Vagina (tissue), 2 donors: ENCODE measurements around the gene JAKMIP1. TPM values are rescaled to one million over a fixed set of nuclear protein-coding genes. Genes with fewer than 3 reads are reported as not detected.

Experiments
- DNase-seq, 2 donors: peaks; one replicate each; pipeline ENCODE4 v3.0.0-alpha.2; 2017; ENCODE audit errors: extremely low spot score in 2 of 2
- H3K27ac ChIP-seq: fragments of 200-600 bp; sonication (generic); one replicate; pipeline ENCODE4 v1.5.1; 2019
- H3K27me3 ChIP-seq: fragments of 200-600 bp; sonication (generic); one replicate; pipeline ENCODE4 v1.5.1; 2019
- H3K36me3 ChIP-seq, 2 donors: fragments of 200-600 bp; sonication (generic); one replicate each; pipeline ENCODE4 v1.5.1; 2017 to 2019
- H3K4me1 ChIP-seq: fragments of 200-600 bp; sonication (generic); one replicate; pipeline ENCODE4 v1.5.1; 2019
- H3K4me3 ChIP-seq, 2 donors: fragments of 200-600 bp; sonication (generic); 1 replicate in 1 of 2; 2 replicates in 1 of 2; pipeline ENCODE4 v1.5.1; 2016 to 2019
- H3K9me3 ChIP-seq: fragments of 200-600 bp; sonication (generic); one replicate; pipeline ENCODE4 v1.5.1; 2019
- POLR2A ChIP-seq, 2 donors: fragments of 450-650 bp; IDR thresholded peaks; one replicate each; pipeline ENCODE4 v1.6.1; 2017; ENCODE audit warnings: antibody characterized with exemption in 2 of 2, mild to moderate bottlenecking in 2 of 2, moderate library complexity in 2 of 2
- POLR2AphosphoS5 ChIP-seq, 2 donors: sonication (generic); formaldehyde crosslinking; IDR thresholded peaks; one replicate each; pipeline ENCODE4 v1.9.0; 2017; ENCODE audit warnings: antibody characterized with exemption in 2 of 2, mild to moderate bottlenecking in 2 of 2, low read depth in 1 of 2; ENCODE audit not compliant: insufficient read depth in 1 of 2
- intact Hi-C: fragments of 100-400 bp; cut with DNase I; formaldehyde crosslinking; loops from one replicate; pipeline ENCODE4 v1.15.1; 2023
- total RNA-seq: library from RNA; depleted of rRNA; stranded (reverse); fragments of >200 nt; gene quantifications from one replicate; pipeline ENCODE4 v1.2.3, GENCODE V29; 2016
- TF ChIP-seq, protein P1 (sequence below), 3 experiments: fragments of 450-650 bp in 2 of 3; fragments of 200-600 bp in 1 of 3; sonication (generic) in 1 of 3; IDR thresholded peaks; one replicate each; pipeline ENCODE4 v1.5.1; 2017 to 2019; ENCODE audit warnings: antibody characterized with exemption in 3 of 3, mild to moderate bottlenecking in 2 of 3, moderate library complexity in 2 of 3

The JAKMIP1 gene
- total RNA-seq, 1 donor from 2014 or later, result 5.2 TPM

DNA sequence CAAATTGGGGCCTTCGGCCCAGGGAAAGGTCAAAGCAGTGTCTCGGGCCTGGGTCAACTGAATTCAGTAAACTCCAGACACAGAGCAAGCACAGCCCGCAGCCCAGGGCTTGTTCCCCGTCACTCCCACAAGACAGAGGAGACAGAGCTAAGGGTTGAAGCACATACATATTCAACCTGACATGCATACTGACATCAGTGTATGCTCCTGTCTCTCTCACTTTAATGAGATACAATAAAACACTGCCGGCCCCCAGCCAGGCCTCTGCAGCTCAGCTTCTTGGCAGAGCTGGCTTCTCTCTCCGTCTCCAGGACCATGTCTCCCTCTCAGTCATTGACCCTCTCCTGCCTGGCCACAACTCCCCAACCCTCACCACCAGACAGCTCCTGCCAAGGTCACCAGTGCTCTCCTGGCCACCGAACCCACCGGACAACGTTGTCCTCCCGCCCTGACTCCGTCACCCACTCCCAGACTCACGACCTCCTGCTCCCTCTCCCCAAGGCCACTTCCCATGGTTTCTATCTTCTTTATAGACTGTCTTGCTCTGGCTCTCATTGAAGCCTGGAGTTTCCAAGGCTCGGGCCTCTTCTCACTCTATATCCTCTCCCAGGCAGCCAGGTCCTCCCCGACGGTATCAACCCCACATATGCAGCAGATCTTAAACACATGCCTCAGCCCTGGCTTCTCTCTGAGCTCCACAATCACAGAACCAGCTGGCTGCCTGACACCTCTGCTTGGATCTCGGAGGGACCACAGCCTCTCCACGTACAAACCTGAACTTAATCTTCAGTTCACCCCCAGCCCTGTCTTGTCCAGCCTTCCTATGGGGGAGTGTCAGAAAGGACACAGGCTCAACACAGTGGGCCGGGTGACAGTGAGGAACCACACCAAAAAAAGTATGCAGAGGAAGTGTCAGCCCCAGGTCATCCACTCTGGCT is 114.4 kb downstream of the JAKMIP1 start:
- Histone ChIP-seq H3K4me1 (no peaks in the 10 kb centered on the region), H3K9me3 (no peaks in the 10 kb centered on the region), H3K27ac (no peak overlapping the region), H3K36me3 (no peaks in the 10 kb centered on the region), H3K27me3 (no peaks in the 10 kb centered on the region), H3K4me3 (no peak overlapping the region)
- TF ChIP-seq, protein P1, sequence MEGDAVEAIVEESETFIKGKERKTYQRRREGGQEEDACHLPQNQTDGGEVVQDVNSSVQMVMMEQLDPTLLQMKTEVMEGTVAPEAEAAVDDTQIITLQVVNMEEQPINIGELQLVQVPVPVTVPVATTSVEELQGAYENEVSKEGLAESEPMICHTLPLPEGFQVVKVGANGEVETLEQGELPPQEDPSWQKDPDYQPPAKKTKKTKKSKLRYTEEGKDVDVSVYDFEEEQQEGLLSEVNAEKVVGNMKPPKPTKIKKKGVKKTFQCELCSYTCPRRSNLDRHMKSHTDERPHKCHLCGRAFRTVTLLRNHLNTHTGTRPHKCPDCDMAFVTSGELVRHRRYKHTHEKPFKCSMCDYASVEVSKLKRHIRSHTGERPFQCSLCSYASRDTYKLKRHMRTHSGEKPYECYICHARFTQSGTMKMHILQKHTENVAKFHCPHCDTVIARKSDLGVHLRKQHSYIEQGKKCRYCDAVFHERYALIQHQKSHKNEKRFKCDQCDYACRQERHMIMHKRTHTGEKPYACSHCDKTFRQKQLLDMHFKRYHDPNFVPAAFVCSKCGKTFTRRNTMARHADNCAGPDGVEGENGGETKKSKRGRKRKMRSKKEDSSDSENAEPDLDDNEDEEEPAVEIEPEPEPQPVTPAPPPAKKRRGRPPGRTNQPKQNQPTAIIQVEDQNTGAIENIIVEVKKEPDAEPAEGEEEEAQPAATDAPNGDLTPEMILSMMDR (IDR thresholded peaks at IDR 0.05), result no peak
- TF ChIP-seq POLR2A (IDR thresholded peaks at IDR 0.05) (no peak), POLR2AphosphoS5 (IDR thresholded peaks at IDR 0.05; ENCODE audit: insufficient read depth in 1 of 2, low read depth in 1 of 2) (no peak)
- intact Hi-C loops, result no loop called here
- DNase-seq, result no peak

DNA sequence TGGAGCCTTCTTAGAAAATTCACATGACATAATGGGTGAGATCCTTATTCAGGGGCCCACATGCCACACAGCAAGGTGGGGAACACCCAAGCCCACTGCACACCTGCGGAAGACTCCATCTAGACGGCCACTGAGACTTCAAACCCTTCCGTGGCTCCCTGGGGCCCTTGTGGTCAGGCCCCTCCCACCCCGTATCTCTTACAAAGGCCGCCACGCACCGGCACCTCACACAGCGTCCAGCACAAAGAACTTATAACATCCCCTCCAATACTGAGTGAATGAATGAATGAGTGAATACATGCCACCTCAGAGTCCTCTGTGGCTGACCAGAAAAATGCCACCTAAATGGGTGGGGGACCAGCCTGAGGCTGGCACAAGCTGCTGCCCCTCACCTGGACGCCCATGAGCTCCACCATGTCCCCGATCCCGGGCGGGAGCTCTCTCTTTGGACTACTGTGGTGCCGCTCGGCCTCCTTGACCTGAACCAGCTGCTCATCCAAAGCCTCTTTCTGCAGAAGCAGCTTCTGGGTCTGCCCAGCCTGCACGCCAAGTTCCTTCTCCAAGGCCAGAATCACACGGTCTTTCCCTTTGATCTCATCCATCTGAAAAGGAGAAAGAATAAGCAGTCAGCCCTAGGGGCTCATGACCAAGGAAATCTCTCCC is 115.2 kb downstream of the JAKMIP1 start:
- H3K27ac ChIP-seq, result no peak overlapping the region
- no peaks in the 10 kb centered on the region for H3K4me1 ChIP-seq
- no peak overlapping the region for H3K4me3 ChIP-seq
- intact Hi-C loops, result no loop called here
- H3K36me3 ChIP-seq, result no peaks in the 10 kb centered on the region
- DNase-seq, result no peak
- H3K27me3 ChIP-seq, result no peaks in the 10 kb centered on the region
- TF ChIP-seq POLR2AphosphoS5 (IDR thresholded peaks at IDR 0.05; ENCODE audit: insufficient read depth in 1 of 2, low read depth in 1 of 2) (no peak), POLR2A (IDR thresholded peaks at IDR 0.05) (no peak)
- TF ChIP-seq, protein P1 (IDR thresholded peaks at IDR 0.05), result no peak
- no peaks in the 10 kb centered on the region for H3K9me3 ChIP-seq

DNA sequence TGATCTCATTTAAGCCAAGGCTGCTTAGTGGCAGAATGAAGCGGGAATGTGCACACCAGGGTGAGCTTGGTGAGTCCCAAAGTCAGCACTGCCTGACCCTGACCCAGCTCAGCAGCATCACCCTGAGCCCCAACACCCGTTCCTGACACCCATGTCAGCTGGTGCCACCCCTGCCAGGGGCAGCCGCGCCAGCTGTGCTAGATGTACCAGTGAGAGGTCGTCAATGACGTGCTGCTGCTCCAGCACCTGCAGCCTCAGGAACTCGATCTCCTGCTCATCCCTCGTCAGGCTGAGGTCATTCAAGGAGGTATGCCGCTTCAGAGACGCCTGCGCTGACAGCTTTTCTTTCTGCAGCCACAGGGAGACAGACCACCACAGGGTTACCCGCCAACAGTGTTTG is 120.4 kb downstream of the JAKMIP1 start:
- H3K27me3 ChIP-seq, result no peaks in the 10 kb centered on the region
- no peaks in the 10 kb centered on the region for H3K9me3 ChIP-seq
- no peaks in the 10 kb centered on the region for H3K36me3 ChIP-seq
- TF ChIP-seq POLR2AphosphoS5 (IDR thresholded peaks at IDR 0.05; ENCODE audit: insufficient read depth in 1 of 2, low read depth in 1 of 2) (no peak), POLR2A (IDR thresholded peaks at IDR 0.05) (no peak)
- TF ChIP-seq, protein P1 (IDR thresholded peaks at IDR 0.05), result no peak
- H3K4me1 ChIP-seq, result no peaks in the 10 kb centered on the region
- intact Hi-C loops, result no loop called here
- H3K4me3 ChIP-seq, result no peak overlapping the region
- DNase-seq, result no peak
- H3K27ac ChIP-seq, result no peak overlapping the region

DNA sequence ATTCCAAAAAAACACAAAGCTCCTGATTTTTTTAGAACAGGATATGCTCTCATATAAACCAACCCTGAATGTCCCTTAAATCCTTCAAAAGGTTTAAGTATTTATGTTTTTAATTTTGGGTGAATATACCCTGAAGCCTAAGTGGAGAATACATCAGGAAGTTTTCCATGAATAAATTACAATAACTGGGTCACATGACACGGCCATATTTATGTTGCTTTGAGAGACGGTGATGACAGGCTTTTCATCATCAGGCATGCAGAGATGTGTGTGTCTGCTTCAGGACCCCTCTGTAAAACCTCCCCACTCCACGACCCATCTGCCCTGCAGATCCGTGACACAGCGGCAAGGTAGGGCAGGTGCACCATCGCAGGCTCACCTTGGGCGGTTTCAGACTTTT is 121.8 kb downstream of the JAKMIP1 start:
- no peaks in the 10 kb centered on the region for H3K4me1 ChIP-seq
- no peak overlapping the region for H3K4me3 ChIP-seq
- TF ChIP-seq POLR2A (IDR thresholded peaks at IDR 0.05) (no peak), POLR2AphosphoS5 (IDR thresholded peaks at IDR 0.05; ENCODE audit: insufficient read depth in 1 of 2, low read depth in 1 of 2) (no peak)
- TF ChIP-seq, protein P1 (IDR thresholded peaks at IDR 0.05), result no peak
- no peak overlapping the region for H3K27ac ChIP-seq
- intact Hi-C loops, result no loop called here
- no peak for DNase-seq
- no peaks in the 10 kb centered on the region for H3K36me3 ChIP-seq
- H3K27me3 ChIP-seq, result no peaks in the 10 kb centered on the region
- H3K9me3 ChIP-seq, result no peaks in the 10 kb centered on the region
